A673 (cell line): Measurements from ENCODE around the gene ZIC5.

Experiments
- CTCF ChIP-seq: fragments of 300-800, 200-600 bp; sonication (generic); conservative IDR thresholded peaks from 2 replicates; pipeline ENCODE4 v1.5.1; 2017; ENCODE audit warnings: low read depth, mild to moderate bottlenecking, antibody characterized with exemption, low read length, moderate library complexity, mixed read lengths
- EZH2 ChIP-seq: fragments of 200-600 bp; sonication (generic); IDR thresholded peaks from 2 replicates; pipeline ENCODE4 v1.6.1; 2017; ENCODE audit warnings: borderline replicate concordance, low read depth, mild to moderate bottlenecking, mixed read lengths, antibody characterized with exemption, low read length; ENCODE audit not compliant: poor library complexity, severe bottlenecking

GRCh38 chr13:99944606-99945005, 27.0 kb downstream of the ZIC5 start:
- TF ChIP-seq CTCF (no peak), EZH2 (no peak)
